A549 (cell line): Measurements from ENCODE around the gene PLET1. TPM values are rescaled to one million over a fixed set of nuclear protein-coding genes. Genes with fewer than 3 reads are reported as not detected.

Source experiments
- ATAC-seq, 2 experiments: fragments of 200-7000 bp in 1 of 2; fragments of >200 bp in 1 of 2; cut with Nextera tagmentation in 1 of 2; cut with Tn5 transposase in 1 of 2; 3 replicates each; pipeline versions ENCODE4 v1.8.0 to v1.9.1; 2018 to 2020; ENCODE audit warnings: mild to moderate bottlenecking in 1 of 2, moderate library complexity in 1 of 2
- CTCF ChIA-PET: fragments of 300-600 bp; sonication (Branson Sonifier 250); formaldehyde crosslinking; extraction: SDS; loops from one replicate; lab custom pipeline; 2021; ENCODE audit warnings: antibody characterized with exemption, inconsistent platforms; lab: Yijun Ruan, JAX
- POLR2A ChIA-PET: fragments of 350-600 bp; formaldehyde crosslinking; extraction: SDS; loops from one replicate; lab custom pipeline; 2021; ENCODE audit warnings: antibody characterized with exemption, inconsistent platforms; lab: Yijun Ruan, JAX
- DNase-seq, 2 experiments: peaks; one replicate each; pipeline versions ENCODE4 v3.0.0 to v3.0.0-alpha.2; 2011 to 2016; ENCODE audit warnings: low read depth in 1 of 2, low spot score in 1 of 2
- FAIRE-seq: peaks from 2 replicates; lab custom pipeline; 2011; peaks lifted over from hg19 to GRCh38; lab: Jason Lieb, UNC
- H3K27ac ChIP-seq, 2 experiments: fragments of >200 bp; sonication (Bioruptor Twin); formaldehyde crosslinking; 3 replicates each; pipeline ENCODE4 v1.5.1; 2016 to 2017
- H3K4me1 ChIP-seq: fragments of >200 bp; sonication (Bioruptor Twin); formaldehyde crosslinking; 3 replicates; pipeline ENCODE4 v1.6.1; 2016
- H3K4me2 ChIP-seq: fragments of >200 bp; sonication (Bioruptor Twin); formaldehyde crosslinking; 3 replicates; pipeline ENCODE4 v1.6.1; 2016
- H3K4me3 ChIP-seq: fragments of >200 bp; sonication (Bioruptor Twin); formaldehyde crosslinking; 3 replicates; pipeline ENCODE4 v1.5.1; 2016
- H3K9me3 ChIP-seq: fragments of >200 bp; sonication (Bioruptor Twin); formaldehyde crosslinking; 3 replicates; pipeline ENCODE4 v1.6.1; 2016
- ATOH8 ChIP-seq: fragments of 250-450 bp; sonication (Bioruptor Pico); IDR thresholded peaks from 2 replicates; pipeline ENCODE4 v1.5.0; 2020; ENCODE audit warnings: low read depth, mild to moderate bottlenecking, moderate library complexity
- BCL3 ChIP-seq: fragments of >200 bp; sonication (Bioruptor Twin); formaldehyde crosslinking; IDR thresholded peaks from 3 replicates; pipeline ENCODE4 v1.6.1; 2016
- CBX2 ChIP-seq: fragments of 200-600 bp; sonication (generic); IDR thresholded peaks from 2 replicates; pipeline ENCODE4 v1.6.1; 2016; ENCODE audit warnings: low read depth, mild to moderate bottlenecking, borderline replicate concordance
- CBX8 ChIP-seq: fragments of 200-600 bp; sonication (generic); IDR thresholded peaks from 2 replicates; pipeline ENCODE4 v1.6.1; 2016
- CEBPB ChIP-seq, 2 experiments: fragments of >200 bp in 1 of 2; sonication (Bioruptor Twin) in 1 of 2; formaldehyde crosslinking in 1 of 2; IDR thresholded peaks; 2 replicates each; pipeline ENCODE4 v1.6.1; 2012 to 2016
- CHD2 ChIP-seq: fragments of 150-350 bp; IDR thresholded peaks from 2 replicates; pipeline ENCODE4 v1.6.1; 2014; ENCODE audit warnings: low read length; ENCODE audit not compliant: partially characterized antibody
- E2F6 ChIP-seq: IDR thresholded peaks from 2 replicates; pipeline ENCODE4 v1.6.1; 2012; ENCODE audit warnings: low read depth, borderline replicate concordance
- EP300 ChIP-seq, 2 experiments: fragments of >200 bp; sonication (Bioruptor Twin); formaldehyde crosslinking; IDR thresholded peaks; 2 replicates in 1 of 2; 3 replicates in 1 of 2; pipeline ENCODE4 v1.6.1; 2016 to 2017
- FOSL2 ChIP-seq, 2 experiments: fragments of 450-650 bp in 1 of 2; fragments of >200 bp in 1 of 2; sonication (Bioruptor Twin) in 1 of 2; formaldehyde crosslinking; IDR thresholded peaks; 2 replicates each; pipeline versions ENCODE4 v1.5.0 to v1.6.1; 2016 to 2020; ENCODE audit warnings: mild to moderate bottlenecking in 1 of 2, moderate library complexity in 1 of 2
- FOXS1 ChIP-seq: fragments of 250-450 bp; sonication (Bioruptor Pico); IDR thresholded peaks from 2 replicates; pipeline ENCODE4 v1.5.0; 2020; ENCODE audit warnings: mild to moderate bottlenecking, moderate library complexity
- HMGXB4 ChIP-seq: fragments of 250-450 bp; sonication (Bioruptor Pico); IDR thresholded peaks from 2 replicates; pipeline ENCODE4 v1.5.0; 2021; ENCODE audit warnings: mild to moderate bottlenecking, moderate library complexity, borderline replicate concordance
- HOXA7 ChIP-seq: fragments of 250-450 bp; sonication (Bioruptor Pico); IDR thresholded peaks from 2 replicates; pipeline ENCODE4 v1.5.0; 2020; ENCODE audit warnings: mild to moderate bottlenecking, moderate library complexity
- HOXB5 ChIP-seq: fragments of 250-450 bp; sonication (Bioruptor Pico); IDR thresholded peaks from 2 replicates; pipeline ENCODE4 v1.5.0; 2020; ENCODE audit warnings: mild to moderate bottlenecking, moderate library complexity
- KDM1A ChIP-seq: fragments of 200-600 bp; sonication (generic); IDR thresholded peaks from 2 replicates; pipeline ENCODE4 v1.6.1; 2016; ENCODE audit warnings: low read depth, mild to moderate bottlenecking
- KDM5A ChIP-seq: fragments of 200-600 bp; sonication (generic); IDR thresholded peaks from 2 replicates; pipeline ENCODE4 v1.6.1; 2016; ENCODE audit warnings: antibody characterized with exemption, mild to moderate bottlenecking
- MAX ChIP-seq: IDR thresholded peaks from 2 replicates; pipeline ENCODE4 v1.6.1; 2012
- NFE2L2 ChIP-seq: fragments of 150-350 bp; conservative IDR thresholded peaks from 2 replicates; pipeline ENCODE4 v1.6.1; 2014; ENCODE audit warnings: low read length
- NPAS2 ChIP-seq: fragments of 250-450 bp; sonication (Bioruptor Pico); IDR thresholded peaks from 2 replicates; pipeline ENCODE4 v1.8.0; 2022; ENCODE audit warnings: mild to moderate bottlenecking, moderate library complexity, borderline replicate concordance
- PBX3 ChIP-seq: IDR thresholded peaks from 2 replicates; pipeline ENCODE4 v1.6.1; 2012
- PHF8 ChIP-seq: fragments of 200-600 bp; sonication (generic); IDR thresholded peaks from 2 replicates; pipeline ENCODE4 v1.6.1; 2016; ENCODE audit warnings: low read depth, mild to moderate bottlenecking, antibody characterized with exemption, moderate library complexity, borderline replicate concordance
- RARB ChIP-seq: fragments of 250-450 bp; sonication (Bioruptor Pico); IDR thresholded peaks from 2 replicates; pipeline ENCODE4 v1.8.0; 2021; ENCODE audit warnings: mild to moderate bottlenecking, moderate library complexity
- RCOR1 ChIP-seq: fragments of 150-350 bp; IDR thresholded peaks from 2 replicates; pipeline ENCODE4 v1.6.1; 2014; ENCODE audit warnings: antibody characterized with exemption, low read length, low read depth
- SMC3 ChIP-seq: fragments of >200 bp; sonication (Bioruptor Twin); formaldehyde crosslinking; IDR thresholded peaks from 3 replicates; pipeline ENCODE4 v1.6.1; 2018; ENCODE audit warnings: inconsistent platforms
- USF2 ChIP-seq: fragments of 450-650 bp; IDR thresholded peaks from 2 replicates; pipeline ENCODE4 v1.6.1; 2014; ENCODE audit warnings: antibody characterized with exemption
- ZNF302 ChIP-seq: fragments of 250-450 bp; sonication (Bioruptor Pico); IDR thresholded peaks from 2 replicates; pipeline ENCODE4 v1.9.0; 2021; ENCODE audit warnings: inconsistent platforms, mild to moderate bottlenecking, moderate library complexity
- WGBS: methylation state at CpG from one replicate; pipeline ENCODE4 v1.1.6; 2017; ENCODE audit errors: missing lambda C conversion rate; 5-methylcytosine and 5-hydroxymethylcytosine counted together
- polyA plus RNA-seq, 4 experiments: library from polyadenylated mRNA; depleted of rRNA in 3 of 4; stranded (reverse); fragments of >200 nt; fragmentation: RNase III in 1 of 4; extraction: RNeasy Plus Mini Kit Qiagen cat#74134 plus additional on column Dnase treatment in 1 of 4; gene quantifications; 2 replicates in 3 of 4; 3 replicates in 1 of 4; pipeline ENCODE4 v1.2.3, GENCODE V29; 2011 to 2017

The PLET1 gene
- polyA plus RNA-seq, 2 of the 4 experiments (the other 2 are of a cell fraction), result not detected

- WGBS, result 87% methylated on average over 6 of the region's 6 CpGs
- TF ChIP-seq ZNF302 (CRISPR knock-in tag), result no peak
- TF ChIP-seq PBX3, result no peak
- TF ChIP-seq KDM5A, result no peak
- no peak for TF ChIP-seq MAX
- no peak for TF ChIP-seq ATOH8 (CRISPR knock-in tag)
- no peak for TF ChIP-seq RCOR1
- TF ChIP-seq EP300 (IDR thresholded peaks at IDR 0.05), result no peak
- TF ChIP-seq SMC3, result no peak
- TF ChIP-seq USF2, result no peak
- no peak for TF ChIP-seq NFE2L2
- TF ChIP-seq PHF8, result no peak
- no peak for TF ChIP-seq CBX8
- H3K9me3 ChIP-seq, result no peaks in the 10 kb centered on the region
- no peak for DNase-seq
- no peak for FAIRE-seq
- H3K4me1 ChIP-seq, result 0 out of 3 replicates have a peak, but pooled peaks cover 7% of the 10 kb centered on the region
- no peak overlapping the region for H3K4me3 ChIP-seq
- CTCF ChIA-PET, result interaction anchor here (0.6 to 14.6 kb wide), 2 partner anchors 66 to 665 kb away, joined by 3 to 247 read pairs; no protein-coding TSS in a partner anchor
- no peak for ATAC-seq
- H3K27ac ChIP-seq, result no peak overlapping the region
- POLR2A ChIA-PET, result no interaction called here
- no peak overlapping the region for H3K4me2 ChIP-seq
Measured at GRCh38 chr11:112215621-112216020, 45.0 kb downstream of the PLET1 start.

DNA sequence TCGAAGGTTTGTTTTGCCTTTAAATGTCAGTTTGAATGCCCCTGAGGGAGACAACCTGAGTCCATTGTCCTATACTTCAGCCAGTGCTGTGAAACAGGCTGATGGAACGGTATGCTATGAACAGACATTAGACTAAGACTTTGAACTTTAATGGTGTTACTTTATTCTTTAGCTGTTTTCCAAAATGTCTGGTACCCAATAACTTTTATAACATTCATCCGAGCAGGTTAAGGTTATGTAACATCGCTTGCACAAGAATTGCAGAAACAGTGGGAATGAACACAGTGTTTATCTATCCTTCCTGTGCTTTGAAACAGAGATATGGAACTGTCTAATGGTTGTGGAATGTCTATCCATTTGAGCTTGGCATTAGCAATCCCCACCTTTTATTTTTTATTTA lies 46.9 kb downstream of the PLET1 start:
- Histone ChIP-seq H3K4me2 (no peak overlapping the region), H3K27ac (no peak overlapping the region), H3K9me3 (no peaks in the 10 kb centered on the region), H3K4me3 (no peak overlapping the region), H3K4me1 (0 out of 3 replicates have a peak, but pooled peaks cover 7% of the 10 kb centered on the region)
- FAIRE-seq (no peak), DNase-seq (no peak), ATAC-seq (no peak)
- POLR2A ChIA-PET, result no interaction called here
- CTCF ChIA-PET, result interaction anchor here (1.8 to 14.6 kb wide), 2 partner anchors 68 to 100 kb away, joined by 5 to 247 read pairs; no protein-coding TSS in a partner anchor
- 60% methylated on average over 4 of the region's 4 CpGs for WGBS
- no peak for TF ChIP-seq E2F6
- no peak for TF ChIP-seq FOXS1 (CRISPR knock-in tag)
- TF ChIP-seq CEBPB (IDR thresholded peaks at IDR 0.05), result peak in 1 of 2 experiments; percentile 27; a peak in 1 of 4 replicates
- TF ChIP-seq FOSL2 (IDR thresholded peaks at IDR 0.05), result no peak
- TF ChIP-seq FOSL2 (CRISPR knock-in tag; IDR thresholded peaks at IDR 0.05), result no peak
- TF ChIP-seq CHD2, result no peak
- no peak for TF ChIP-seq KDM1A

- CTCF ChIA-PET, result interaction anchor here (1.4 to 14.6 kb wide), 3 partner anchors 8 to 99 kb away, joined by 3 to 247 read pairs (median 5); no protein-coding TSS in a partner anchor
- TF ChIP-seq HMGXB4 (CRISPR knock-in tag) (no peak), RARB (CRISPR knock-in tag) (no peak), HOXB5 (CRISPR knock-in tag) (no peak), HOXA7 (CRISPR knock-in tag) (no peak), BCL3 (no peak), KDM5A (no peak), SMC3 (no peak), NPAS2 (CRISPR knock-in tag) (no peak), KDM1A (no peak), USF2 (no peak), CBX2 (no peak)
- no peak for ATAC-seq
- POLR2A ChIA-PET, result no interaction called here
- no peak overlapping the region for H3K27ac ChIP-seq
- DNase-seq, result no peak
- H3K4me3 ChIP-seq, result no peak overlapping the region
- no peak overlapping the region for H3K4me2 ChIP-seq
- 0 out of 3 replicates have a peak, but pooled peaks cover 7% of the 10 kb centered on the region for H3K4me1 ChIP-seq
- FAIRE-seq, result no peak
- H3K9me3 ChIP-seq, result no peaks in the 10 kb centered on the region
Measured at GRCh38 chr11:112212710-112213109, 48.0 kb downstream of the PLET1 start.
